Measurements from ENCODE around the gene TEN1. TPM values are rescaled to one million over a fixed set of nuclear protein-coding genes. Genes with fewer than 3 reads are reported as not detected.

The TEN1 gene, protein sequence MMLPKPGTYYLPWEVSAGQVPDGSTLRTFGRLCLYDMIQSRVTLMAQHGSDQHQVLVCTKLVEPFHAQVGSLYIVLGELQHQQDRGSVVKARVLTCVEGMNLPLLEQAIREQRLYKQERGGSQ
- 5.9 and 9.4 TPM in 2 replicates for total RNA-seq (ENCODE audit: low replicate concordance)

DNA sequence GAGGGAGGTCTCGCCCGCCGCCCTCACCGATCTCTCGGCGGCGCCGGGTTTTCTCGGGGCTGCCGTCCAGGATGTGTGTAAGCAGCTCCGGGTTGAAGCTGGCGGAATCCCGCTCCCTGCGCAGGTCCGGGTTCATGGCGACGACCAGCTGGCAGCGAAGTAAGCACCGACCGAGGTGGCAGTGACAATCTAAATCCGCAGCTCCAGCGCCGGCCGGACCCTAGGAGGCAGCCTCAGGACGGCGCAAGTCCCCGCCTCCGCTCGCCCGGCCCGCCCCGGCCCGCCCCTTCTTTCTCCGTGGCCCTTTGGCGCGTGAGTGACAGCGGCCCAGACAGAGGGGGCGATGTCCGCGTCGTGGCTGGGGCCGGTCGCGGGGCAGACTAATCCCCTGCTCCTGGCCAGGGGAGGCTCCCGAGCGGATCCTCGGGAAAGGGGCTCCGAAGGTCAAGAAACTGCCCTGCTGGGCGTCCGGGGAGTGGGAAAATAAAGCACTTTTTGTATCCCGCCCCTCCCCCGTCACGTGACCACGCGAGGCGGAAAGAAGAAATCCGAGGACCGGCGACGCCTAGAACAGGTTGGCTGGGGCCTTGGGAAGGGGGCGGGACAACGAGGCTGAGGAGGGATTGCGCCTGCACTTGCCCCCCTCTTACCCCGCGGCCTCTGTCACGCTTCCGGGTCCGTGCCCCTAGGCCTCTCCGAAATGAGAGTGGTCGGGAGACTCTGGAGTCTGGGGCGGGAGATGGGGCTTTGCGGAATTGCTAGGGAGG, at the start of gene TEN1, which contains the start of gene ACOX1:
TEN1 (plus strand) TSS at position 303 of the 767 bp plus-strand sequence. CDS start 6,953 bp downstream, outside the sequence.
ACOX1 (minus strand) TSS at position 229 of the 767 bp plus-strand sequence; CDS start at position 136, 93 bp downstream.
- peak within 1 kb of the TSS; percentile 95 for H3K4me3 Mint-ChIP-seq
- Histone ChIP-seq H4K20me1 (ENCODE audit: low read depth) (no peaks in the 10 kb centered on the region), H3K9me3 (ENCODE audit: low read depth) (no peaks in the 10 kb centered on the region), H3K4me2 (peak within 1 kb of the TSS; percentile 82), H3K27ac (peak within 1 kb of the TSS; percentile 97), H3K79me2 (ENCODE audit: low read depth) (peaks cover 26% of the 10 kb centered on the region), H3K36me3 (no peaks in the 10 kb centered on the region), H3K27me3 (no peaks in the 10 kb centered on the region), H3F3A (ENCODE audit: low read depth) (peaks cover 40% of the 10 kb centered on the region), H3K4me1 (peaks cover 14% of the 10 kb centered on the region), H3K9ac (peak within 1 kb of the TSS; percentile 51), H2AFZ (replicated peaks) (peak within 1 kb of the TSS; percentile 81), H3K4me3 (peak within 1 kb of the TSS; percentile 74)
- peak within 1 kb of the TSS; percentile 99 for H3K27ac Mint-ChIP-seq
- H3K36me3 Mint-ChIP-seq, result peaks cover 10% of the 10 kb centered on the region
- no peaks in the 10 kb centered on the region for H3K9me3 Mint-ChIP-seq
- TF ChIP-seq, protein P1, sequence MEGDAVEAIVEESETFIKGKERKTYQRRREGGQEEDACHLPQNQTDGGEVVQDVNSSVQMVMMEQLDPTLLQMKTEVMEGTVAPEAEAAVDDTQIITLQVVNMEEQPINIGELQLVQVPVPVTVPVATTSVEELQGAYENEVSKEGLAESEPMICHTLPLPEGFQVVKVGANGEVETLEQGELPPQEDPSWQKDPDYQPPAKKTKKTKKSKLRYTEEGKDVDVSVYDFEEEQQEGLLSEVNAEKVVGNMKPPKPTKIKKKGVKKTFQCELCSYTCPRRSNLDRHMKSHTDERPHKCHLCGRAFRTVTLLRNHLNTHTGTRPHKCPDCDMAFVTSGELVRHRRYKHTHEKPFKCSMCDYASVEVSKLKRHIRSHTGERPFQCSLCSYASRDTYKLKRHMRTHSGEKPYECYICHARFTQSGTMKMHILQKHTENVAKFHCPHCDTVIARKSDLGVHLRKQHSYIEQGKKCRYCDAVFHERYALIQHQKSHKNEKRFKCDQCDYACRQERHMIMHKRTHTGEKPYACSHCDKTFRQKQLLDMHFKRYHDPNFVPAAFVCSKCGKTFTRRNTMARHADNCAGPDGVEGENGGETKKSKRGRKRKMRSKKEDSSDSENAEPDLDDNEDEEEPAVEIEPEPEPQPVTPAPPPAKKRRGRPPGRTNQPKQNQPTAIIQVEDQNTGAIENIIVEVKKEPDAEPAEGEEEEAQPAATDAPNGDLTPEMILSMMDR (IDR thresholded peaks at IDR 0.05), result peak; percentile 39
- no peak for TF ChIP-seq EZH2 (IDR thresholded peaks at IDR 0.05)
- peaks cover 2% of the 10 kb centered on the region for H3K27me3 Mint-ChIP-seq (ENCODE audit: insufficient read depth, low read depth)
- DNase-seq (ENCODE audit: low spot score), result peak; percentile 98
- H3K4me1 Mint-ChIP-seq, result peaks cover 41% of the 10 kb centered on the region

DNA sequence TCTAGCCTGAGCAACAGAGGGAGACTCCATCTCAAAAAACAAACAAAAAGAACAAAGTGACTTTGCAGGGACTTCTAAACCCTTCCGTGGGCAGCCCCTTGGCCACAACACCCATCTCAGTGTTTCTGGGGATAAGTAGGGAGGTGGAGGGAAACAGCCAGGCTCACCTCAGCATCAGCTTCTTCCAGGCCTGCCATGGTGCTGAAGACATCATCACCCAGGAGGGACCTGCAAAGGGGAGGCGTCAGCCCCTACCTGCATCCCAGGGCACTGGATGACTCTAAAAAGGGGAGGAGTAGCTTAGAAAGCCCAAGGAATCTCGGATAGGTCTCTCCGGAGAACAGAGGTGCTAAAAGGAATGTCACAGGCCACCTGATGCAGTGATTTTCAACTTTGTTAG, 48.0 kb upstream of the TEN1 start:
- H3K27me3 ChIP-seq, result no peaks in the 10 kb centered on the region
- Mint-ChIP-seq H3K36me3 (peaks cover 6% of the 10 kb centered on the region), H3K4me1 (no peaks in the 10 kb centered on the region), H3K27ac (no peak overlapping the region), H3K27me3 (ENCODE audit: insufficient read depth, low read depth) (no peaks in the 10 kb centered on the region), H3K9me3 (no peaks in the 10 kb centered on the region), H3K4me3 (no peak overlapping the region)
- TF ChIP-seq, protein P1 (IDR thresholded peaks at IDR 0.05), result no peak
- TF ChIP-seq EZH2 (IDR thresholded peaks at IDR 0.05), result no peak
- TF ChIP-seq EZH2phosphoT487 (IDR thresholded peaks at IDR 0.05), result no peak
- H3K4me1 ChIP-seq, result no peaks in the 10 kb centered on the region
- H3K79me2 ChIP-seq (ENCODE audit: low read depth), result no peaks in the 10 kb centered on the region
- no peaks in the 10 kb centered on the region for H3K36me3 ChIP-seq
- no peak overlapping the region for H2AFZ ChIP-seq (replicated peaks)
- no peaks in the 10 kb centered on the region for H4K20me1 ChIP-seq (ENCODE audit: low read depth)
- H3F3A ChIP-seq (ENCODE audit: low read depth), result no peaks in the 10 kb centered on the region
- no peak overlapping the region for H3K27ac ChIP-seq
- no peak overlapping the region for H3K9ac ChIP-seq
- no peak overlapping the region for H3K4me3 ChIP-seq
- no peak overlapping the region for H3K4me2 ChIP-seq
- no peaks in the 10 kb centered on the region for H3K9me3 ChIP-seq (ENCODE audit: low read depth)
- DNase-seq (ENCODE audit: low spot score), result no peak

DNA sequence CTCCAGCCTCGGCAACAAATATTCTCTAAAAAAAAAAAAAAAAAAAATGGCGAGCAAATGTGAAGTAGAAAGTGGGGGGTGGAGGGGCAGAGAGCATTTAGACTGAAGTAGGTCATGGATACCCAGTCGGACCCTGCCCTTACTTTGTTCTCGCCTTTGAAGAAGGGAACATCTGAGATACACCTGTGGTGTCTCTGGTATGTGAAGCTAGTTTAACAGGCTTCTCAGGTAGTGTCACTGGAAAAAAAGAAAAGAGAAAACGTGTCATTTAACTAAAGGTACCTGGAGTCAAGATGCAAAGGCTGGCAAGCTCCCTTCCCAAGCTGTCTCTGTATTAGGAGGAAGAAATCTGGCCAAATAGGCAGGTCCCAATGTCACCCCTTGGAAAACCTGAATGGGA, 46.2 kb upstream of the TEN1 start:
- Mint-ChIP-seq H3K4me3 (no peak overlapping the region), H3K9me3 (no peaks in the 10 kb centered on the region), H3K27ac (no peak overlapping the region), H3K4me1 (no peaks in the 10 kb centered on the region), H3K36me3 (peaks cover 3% of the 10 kb centered on the region), H3K27me3 (ENCODE audit: insufficient read depth, low read depth) (peaks cover 3% of the 10 kb centered on the region)
- no peaks in the 10 kb centered on the region for H4K20me1 ChIP-seq (ENCODE audit: low read depth)
- no peaks in the 10 kb centered on the region for H3F3A ChIP-seq (ENCODE audit: low read depth)
- H3K27me3 ChIP-seq, result no peaks in the 10 kb centered on the region
- H2AFZ ChIP-seq (replicated peaks), result no peak overlapping the region
- H3K36me3 ChIP-seq, result no peaks in the 10 kb centered on the region
- no peak overlapping the region for H3K27ac ChIP-seq
- no peaks in the 10 kb centered on the region for H3K4me1 ChIP-seq
- TF ChIP-seq EZH2 (IDR thresholded peaks at IDR 0.05) (no peak), EZH2phosphoT487 (IDR thresholded peaks at IDR 0.05) (no peak)
- TF ChIP-seq, protein P1 (IDR thresholded peaks at IDR 0.05), result no peak
- DNase-seq (ENCODE audit: low spot score), result no peak
- H3K9ac ChIP-seq, result no peak overlapping the region
- no peaks in the 10 kb centered on the region for H3K79me2 ChIP-seq (ENCODE audit: low read depth)
- no peak overlapping the region for H3K4me3 ChIP-seq
- H3K4me2 ChIP-seq, result no peak overlapping the region
- H3K9me3 ChIP-seq (ENCODE audit: low read depth), result no peaks in the 10 kb centered on the region

Data from neural progenitor cell (in vitro differentiated cells).